MM.1S (cell line): ENCODE results near the gene ELMO1.

Experiments used
- CTCF ChIP-seq: fragments of 300-600 bp; sonication (generic); IDR thresholded peaks from 2 replicates; pipeline ENCODE4 v1.5.1; 2016; ENCODE audit warnings: antibody characterized with exemption, low read length, mixed read lengths
- EZH2phosphoT487 ChIP-seq: fragments of 300-600 bp; sonication (generic); IDR thresholded peaks from 2 replicates; pipeline ENCODE4 v1.6.1; 2018; ENCODE audit warnings: antibody characterized with exemption, low read length

DNA sequence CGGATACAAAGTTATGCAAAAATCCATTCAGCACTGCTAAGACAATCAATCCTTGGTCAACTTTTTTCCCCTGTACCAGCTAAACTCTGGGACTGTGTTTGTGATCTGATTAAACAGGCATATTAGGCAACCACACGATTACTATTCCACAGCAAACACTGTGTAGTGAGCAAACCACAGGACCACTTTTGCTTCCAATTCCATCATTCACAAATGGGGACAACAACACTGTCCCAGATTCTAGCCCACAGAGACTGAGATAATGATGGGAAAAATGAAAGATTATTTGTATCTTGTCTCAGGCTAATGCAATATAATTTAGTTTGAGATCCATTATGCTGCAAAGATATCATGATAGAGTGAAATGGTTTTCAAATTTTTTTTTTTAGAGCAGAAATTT is 560.7 kb downstream of the ELMO1 start:
- TF ChIP-seq CTCF (no peak), EZH2phosphoT487 (no peak)
